Nephron (organoid): Measurements from ENCODE around the gene RSU1.
A peak's percentile ranks its signal among the peaks of the same experiment; 100 is the strongest.

Experiments used
- H3K27ac Mint-ChIP-seq, 3 experiments: 2 replicates each; pipeline ENCODE4 v1.8.0; 2020; ENCODE audit warnings: mixed read lengths in 3 of 3, mild to moderate bottlenecking in 2 of 3, moderate library complexity in 1 of 3
- H3K27me3 Mint-ChIP-seq: 2 replicates; pipeline ENCODE4 v1.8.0; 2021; ENCODE audit warnings: low read depth, mild to moderate bottlenecking, moderate library complexity, mixed read lengths
- H3K36me3 Mint-ChIP-seq: 2 replicates; pipeline ENCODE4 v1.8.0; 2020; ENCODE audit warnings: low read depth, mixed read lengths
- H3K4me1 Mint-ChIP-seq: 2 replicates; pipeline ENCODE4 v1.8.0; 2020; ENCODE audit warnings: mixed read lengths
- H3K4me3 Mint-ChIP-seq, 3 experiments: 2 replicates each; pipeline ENCODE4 v1.8.0; 2020; ENCODE audit warnings: mild to moderate bottlenecking in 3 of 3, mixed read lengths in 3 of 3, moderate library complexity in 2 of 3
- H3K9me3 Mint-ChIP-seq: 2 replicates; pipeline ENCODE4 v1.8.0; 2020; ENCODE audit warnings: mixed read lengths
- TF ChIP-seq, protein P1 (sequence below), 3 experiments: fragments of 200-600 bp; sonication (generic); IDR thresholded peaks; one replicate each; pipeline ENCODE4 v1.5.0; 2021; ENCODE audit warnings: antibody characterized with exemption in 3 of 3; ENCODE audit not compliant: unreplicated experiment in 3 of 3

Gene RSU1

DNA sequence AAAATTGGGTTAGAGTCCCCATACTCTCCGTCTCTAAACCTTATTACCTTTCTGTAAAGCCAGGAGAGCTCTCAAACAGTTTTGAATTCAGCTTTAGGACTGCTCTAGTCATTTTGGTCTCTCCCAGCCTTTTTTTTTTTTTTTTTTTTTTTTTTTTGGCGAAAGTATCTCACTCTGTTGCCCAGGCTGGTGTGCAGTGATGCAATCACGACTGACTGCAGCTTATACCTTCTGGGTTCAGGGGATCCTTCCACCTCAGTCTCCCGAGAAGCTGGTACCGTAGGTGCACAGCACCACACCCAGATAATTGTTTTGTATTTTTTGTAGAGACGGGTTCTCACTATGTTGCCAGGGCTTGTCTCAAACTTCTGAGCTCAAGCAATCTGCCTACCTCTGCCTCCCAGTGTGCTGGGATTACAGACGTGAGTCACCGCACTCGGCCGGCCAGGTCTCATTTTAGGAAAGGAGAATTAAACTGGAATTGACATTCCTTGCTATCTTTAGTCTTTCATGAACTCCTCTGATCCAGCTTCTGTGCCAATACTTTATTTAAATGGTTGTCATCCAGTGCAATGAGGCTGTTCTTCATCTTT is 31.4 kb upstream of the RSU1 start:
- Mint-ChIP-seq H3K27me3 (no peaks in the 10 kb centered on the region), H3K4me3 (no peak overlapping the region), H3K27ac (peak overlapping the region in 2 of 3 experiments; percentile 1 to 11), H3K36me3 (no peaks in the 10 kb centered on the region), H3K9me3 (no peaks in the 10 kb centered on the region), H3K4me1 (peaks cover 39% of the 10 kb centered on the region)
- TF ChIP-seq, protein P1, sequence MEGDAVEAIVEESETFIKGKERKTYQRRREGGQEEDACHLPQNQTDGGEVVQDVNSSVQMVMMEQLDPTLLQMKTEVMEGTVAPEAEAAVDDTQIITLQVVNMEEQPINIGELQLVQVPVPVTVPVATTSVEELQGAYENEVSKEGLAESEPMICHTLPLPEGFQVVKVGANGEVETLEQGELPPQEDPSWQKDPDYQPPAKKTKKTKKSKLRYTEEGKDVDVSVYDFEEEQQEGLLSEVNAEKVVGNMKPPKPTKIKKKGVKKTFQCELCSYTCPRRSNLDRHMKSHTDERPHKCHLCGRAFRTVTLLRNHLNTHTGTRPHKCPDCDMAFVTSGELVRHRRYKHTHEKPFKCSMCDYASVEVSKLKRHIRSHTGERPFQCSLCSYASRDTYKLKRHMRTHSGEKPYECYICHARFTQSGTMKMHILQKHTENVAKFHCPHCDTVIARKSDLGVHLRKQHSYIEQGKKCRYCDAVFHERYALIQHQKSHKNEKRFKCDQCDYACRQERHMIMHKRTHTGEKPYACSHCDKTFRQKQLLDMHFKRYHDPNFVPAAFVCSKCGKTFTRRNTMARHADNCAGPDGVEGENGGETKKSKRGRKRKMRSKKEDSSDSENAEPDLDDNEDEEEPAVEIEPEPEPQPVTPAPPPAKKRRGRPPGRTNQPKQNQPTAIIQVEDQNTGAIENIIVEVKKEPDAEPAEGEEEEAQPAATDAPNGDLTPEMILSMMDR (IDR thresholded peaks at IDR 0.05; ENCODE audit: unreplicated experiment in 3 of 3): no peak

DNA sequence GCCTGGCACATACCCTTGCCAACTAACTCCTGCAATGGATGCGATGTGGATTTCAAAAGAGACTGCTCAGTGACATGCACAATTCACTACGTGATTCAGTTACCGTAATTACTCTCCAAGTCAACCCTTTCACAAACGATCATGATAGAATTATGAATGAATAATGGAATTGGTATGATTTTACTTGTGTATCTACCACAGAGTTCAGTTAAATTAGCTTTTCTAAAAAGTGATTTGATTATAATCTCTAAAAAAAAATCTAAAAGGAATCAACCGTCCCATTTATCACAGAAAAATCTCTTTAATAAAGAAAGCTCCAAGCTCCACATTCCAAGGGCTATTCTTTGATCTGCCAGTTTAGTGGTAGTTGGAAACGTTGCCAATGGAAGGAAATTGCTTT is 30.4 kb upstream of the RSU1 start:
- Mint-ChIP-seq H3K27ac (no peak overlapping the region), H3K27me3 (no peaks in the 10 kb centered on the region), H3K4me3 (no peak overlapping the region)

DNA sequence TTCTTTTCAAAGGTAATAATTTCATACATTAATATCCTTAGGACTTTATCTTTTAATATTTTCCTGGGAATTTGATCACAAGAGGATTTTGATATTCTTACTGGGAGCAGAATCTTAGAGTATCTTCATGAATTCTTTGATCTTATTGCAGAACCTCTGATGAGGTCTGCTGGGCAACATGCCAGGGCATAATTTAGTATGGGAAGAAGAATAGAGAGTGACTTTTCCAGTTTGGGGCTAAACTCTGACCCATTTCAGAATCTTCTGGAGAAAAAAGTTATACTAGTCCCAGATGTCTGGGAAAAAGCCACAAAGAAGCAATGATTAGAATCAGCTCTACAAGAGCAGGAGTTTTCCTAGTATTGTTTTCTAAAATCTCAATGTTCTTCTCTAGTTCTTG is 28.0 kb upstream of the RSU1 start:
- no peaks in the 10 kb centered on the region for H3K9me3 Mint-ChIP-seq
- H3K4me1 Mint-ChIP-seq: peaks cover 30% of the 10 kb centered on the region

More for the DNA sequence above, 30.4 kb upstream of the RSU1 start:
- TF ChIP-seq, protein P1 (IDR thresholded peaks at IDR 0.05; ENCODE audit: unreplicated experiment in 3 of 3): no peak
- Mint-ChIP-seq H3K4me1 (peaks cover 33% of the 10 kb centered on the region), H3K36me3 (no peaks in the 10 kb centered on the region), H3K9me3 (no peaks in the 10 kb centered on the region)

DNA sequence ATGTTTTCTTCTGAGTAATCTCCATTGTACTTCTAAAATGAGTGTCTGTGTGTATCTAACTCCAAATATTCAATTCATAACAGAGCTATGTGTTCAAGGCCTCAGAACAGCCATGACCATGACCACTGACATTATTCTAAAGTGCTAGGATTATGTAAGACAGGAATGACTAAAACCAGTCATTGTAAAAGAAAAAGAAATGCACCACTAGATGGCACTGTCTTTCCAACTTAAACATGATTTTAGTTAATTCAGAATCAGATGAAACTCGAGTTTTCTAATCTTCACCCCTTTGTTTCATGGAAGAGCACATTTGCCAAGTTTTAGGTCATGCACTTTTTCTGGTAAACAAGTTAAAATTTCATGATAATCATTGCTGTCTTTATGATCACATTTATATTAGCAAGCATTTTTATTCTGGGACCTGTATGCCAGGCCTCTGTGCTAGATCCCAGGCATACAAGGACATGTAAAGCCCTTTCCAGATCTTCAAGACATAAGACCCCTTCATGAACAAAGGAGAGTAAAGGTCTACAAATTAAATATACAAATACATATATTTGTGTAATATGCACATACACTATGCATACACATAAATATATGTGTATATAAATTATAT is 26.1 kb upstream of the RSU1 start:
- Mint-ChIP-seq H3K9me3 (peaks cover 3% of the 10 kb centered on the region), H3K36me3 (no peaks in the 10 kb centered on the region), H3K27me3 (peaks cover 5% of the 10 kb centered on the region), H3K4me1 (peaks cover 17% of the 10 kb centered on the region), H3K4me3 (no peak overlapping the region), H3K27ac (peak overlapping the region in 2 of 3 experiments; percentile 11 to 12)
- TF ChIP-seq, protein P1 (IDR thresholded peaks at IDR 0.05; ENCODE audit: unreplicated experiment in 3 of 3): peak; percentile 61 to 69 (median 64)

More for the DNA sequence above, 28.0 kb upstream of the RSU1 start:
- TF ChIP-seq, protein P1 (IDR thresholded peaks at IDR 0.05; ENCODE audit: unreplicated experiment in 3 of 3): no peak
- Mint-ChIP-seq H3K4me3 (no peak overlapping the region), H3K36me3 (no peaks in the 10 kb centered on the region), H3K27ac (peak overlapping the region in 2 of 3 experiments; percentile 27 to 72), H3K27me3 (peaks cover 5% of the 10 kb centered on the region)

DNA sequence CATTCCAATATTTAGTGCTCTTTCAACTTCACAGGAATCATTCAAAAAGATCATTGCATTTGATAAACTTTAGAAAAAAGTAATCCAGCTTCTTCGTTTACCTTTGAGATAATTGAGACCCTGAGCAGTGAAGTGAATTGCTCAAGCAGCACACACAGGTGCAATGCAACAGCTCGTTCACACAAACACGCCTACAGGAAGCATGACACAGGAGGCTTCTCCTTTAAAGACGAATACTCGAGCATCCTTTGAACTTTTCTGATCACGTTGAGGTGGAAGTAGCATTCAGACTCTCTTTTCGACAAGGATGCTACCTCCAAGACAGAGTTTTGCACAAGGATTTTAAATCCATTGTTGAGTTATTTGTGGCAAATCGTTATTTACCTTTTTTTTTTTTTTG is 18.0 kb upstream of the RSU1 start:
- H3K27me3 Mint-ChIP-seq: peaks cover 3% of the 10 kb centered on the region
- TF ChIP-seq, protein P1 (IDR thresholded peaks at IDR 0.05; ENCODE audit: unreplicated experiment in 3 of 3): no peak
- no peak overlapping the region for H3K4me3 Mint-ChIP-seq
- H3K36me3 Mint-ChIP-seq: no peaks in the 10 kb centered on the region
- peaks cover 3% of the 10 kb centered on the region for H3K9me3 Mint-ChIP-seq
- H3K4me1 Mint-ChIP-seq: no peaks in the 10 kb centered on the region
- no peak overlapping the region for H3K27ac Mint-ChIP-seq
